Retinal pigment epithelial cell (primary cell): ENCODE data around the gene LRP3.
"Not testable (repeated sequence)": the region's sequence is repeated elsewhere in the genome, so short reads cannot be mapped to it uniquely, and the experiment has no call there.

Experiments
- DNase-seq: peaks from one replicate; pipeline ENCODE4 v3.0.0-alpha.2; 2010; ENCODE audit warnings: low read depth
- H3K4me3 ChIP-seq: 2 replicates; pipeline ENCODE4 v1.5.1; 2011; ENCODE audit warnings: mild to moderate bottlenecking, low read length, control low read depth, moderate library complexity
- TF ChIP-seq, protein P1 (sequence below): conservative IDR thresholded peaks from 2 replicates; pipeline ENCODE4 v1.5.1; 2011; ENCODE audit warnings: low read depth, low read length, control low read depth, inconsistent platforms

The LRP3 gene

DNA sequence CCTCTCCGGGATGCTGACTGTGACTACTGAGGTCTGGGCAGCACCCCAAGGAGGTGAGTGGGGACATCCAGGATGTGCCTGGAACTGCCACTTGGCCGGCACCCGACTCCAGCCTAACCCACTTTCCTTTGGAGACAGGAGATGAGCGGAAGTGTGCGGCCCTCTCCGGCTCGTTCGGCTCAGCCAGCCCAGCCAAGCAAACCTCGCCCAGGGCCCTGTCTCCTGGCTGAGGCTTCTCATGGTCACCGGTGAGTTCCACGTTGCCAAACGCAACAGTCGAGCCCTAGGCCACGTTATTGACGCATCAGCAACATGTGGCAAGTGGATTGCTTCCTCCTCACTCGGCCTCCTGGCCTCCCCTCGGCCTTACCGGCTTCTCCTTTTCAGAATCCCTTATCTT, 26.0 kb downstream of the LRP3 start:
- TF ChIP-seq, protein P1, sequence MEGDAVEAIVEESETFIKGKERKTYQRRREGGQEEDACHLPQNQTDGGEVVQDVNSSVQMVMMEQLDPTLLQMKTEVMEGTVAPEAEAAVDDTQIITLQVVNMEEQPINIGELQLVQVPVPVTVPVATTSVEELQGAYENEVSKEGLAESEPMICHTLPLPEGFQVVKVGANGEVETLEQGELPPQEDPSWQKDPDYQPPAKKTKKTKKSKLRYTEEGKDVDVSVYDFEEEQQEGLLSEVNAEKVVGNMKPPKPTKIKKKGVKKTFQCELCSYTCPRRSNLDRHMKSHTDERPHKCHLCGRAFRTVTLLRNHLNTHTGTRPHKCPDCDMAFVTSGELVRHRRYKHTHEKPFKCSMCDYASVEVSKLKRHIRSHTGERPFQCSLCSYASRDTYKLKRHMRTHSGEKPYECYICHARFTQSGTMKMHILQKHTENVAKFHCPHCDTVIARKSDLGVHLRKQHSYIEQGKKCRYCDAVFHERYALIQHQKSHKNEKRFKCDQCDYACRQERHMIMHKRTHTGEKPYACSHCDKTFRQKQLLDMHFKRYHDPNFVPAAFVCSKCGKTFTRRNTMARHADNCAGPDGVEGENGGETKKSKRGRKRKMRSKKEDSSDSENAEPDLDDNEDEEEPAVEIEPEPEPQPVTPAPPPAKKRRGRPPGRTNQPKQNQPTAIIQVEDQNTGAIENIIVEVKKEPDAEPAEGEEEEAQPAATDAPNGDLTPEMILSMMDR, result no peak
- no peak overlapping the region for H3K4me3 ChIP-seq

DNA sequence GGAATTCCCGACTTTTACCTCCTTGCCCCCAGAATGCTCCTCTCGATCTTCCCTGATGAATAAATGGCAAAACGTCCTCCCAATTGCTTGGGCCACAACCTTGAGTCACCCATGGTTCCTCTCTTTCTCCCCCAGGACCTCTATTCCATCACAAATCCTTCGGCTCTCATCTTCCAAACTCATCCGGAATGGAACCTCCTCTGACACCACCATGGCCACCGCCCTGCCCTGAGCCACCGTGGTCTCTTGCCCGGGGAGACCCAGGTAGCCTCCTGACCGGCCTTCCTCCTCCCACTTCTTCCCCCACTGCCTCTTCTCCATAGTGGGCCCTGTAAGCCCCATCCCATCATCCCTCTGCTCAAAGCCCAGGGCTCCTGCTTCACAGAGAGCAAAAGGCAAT, 26.6 kb downstream of the LRP3 start:
- no peak overlapping the region for H3K4me3 ChIP-seq
- TF ChIP-seq, protein P1, result no peak
- no peak for DNase-seq

More for the DNA sequence above, 26.0 kb downstream of the LRP3 start:
- no peak for DNase-seq

DNA sequence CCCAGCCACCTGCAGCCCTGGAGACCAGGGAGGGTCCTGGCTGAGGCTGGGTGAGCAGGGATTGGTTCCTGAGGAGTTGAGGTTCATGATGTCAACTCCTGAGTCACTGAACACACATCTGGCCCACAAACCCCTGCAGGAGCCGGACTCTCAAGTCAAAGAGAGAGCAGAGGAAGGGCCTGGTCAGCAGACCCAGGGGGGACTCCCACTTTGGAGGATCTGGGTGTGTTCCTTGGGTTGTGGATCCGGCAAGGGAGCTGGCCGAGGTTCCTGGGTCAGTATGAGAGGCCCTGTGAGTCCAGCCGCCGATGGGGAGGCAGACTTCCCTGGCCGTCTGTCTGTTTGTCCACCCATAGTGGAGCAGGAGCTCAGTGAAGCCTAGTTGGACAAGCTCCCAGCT, 27.5 kb downstream of the LRP3 start:
- DNase-seq, result no peak
- TF ChIP-seq, protein P1, result no peak
- H3K4me3 ChIP-seq, result no peak overlapping the region

DNA sequence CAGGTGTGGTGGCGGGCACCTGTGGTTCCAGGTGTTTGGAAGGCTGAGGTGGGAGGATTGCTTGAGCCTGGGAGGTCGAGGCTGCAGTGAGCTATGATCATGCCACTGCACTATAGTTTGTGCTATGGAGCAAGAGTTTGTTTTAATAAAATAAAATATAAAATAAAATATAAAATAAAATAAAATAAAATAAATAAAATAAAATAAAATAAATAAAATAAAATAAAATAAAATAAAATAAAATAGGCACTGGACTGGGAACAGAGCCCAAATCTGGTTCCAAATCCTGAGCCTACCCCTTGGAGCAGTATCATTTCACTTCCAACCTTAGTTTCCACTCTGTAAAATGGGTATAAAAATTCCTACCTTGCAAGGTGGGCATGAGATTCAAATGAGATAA, 28.1 kb downstream of the LRP3 start:
- not testable (repeated sequence) for H3K4me3 ChIP-seq, DNase-seq

DNA sequence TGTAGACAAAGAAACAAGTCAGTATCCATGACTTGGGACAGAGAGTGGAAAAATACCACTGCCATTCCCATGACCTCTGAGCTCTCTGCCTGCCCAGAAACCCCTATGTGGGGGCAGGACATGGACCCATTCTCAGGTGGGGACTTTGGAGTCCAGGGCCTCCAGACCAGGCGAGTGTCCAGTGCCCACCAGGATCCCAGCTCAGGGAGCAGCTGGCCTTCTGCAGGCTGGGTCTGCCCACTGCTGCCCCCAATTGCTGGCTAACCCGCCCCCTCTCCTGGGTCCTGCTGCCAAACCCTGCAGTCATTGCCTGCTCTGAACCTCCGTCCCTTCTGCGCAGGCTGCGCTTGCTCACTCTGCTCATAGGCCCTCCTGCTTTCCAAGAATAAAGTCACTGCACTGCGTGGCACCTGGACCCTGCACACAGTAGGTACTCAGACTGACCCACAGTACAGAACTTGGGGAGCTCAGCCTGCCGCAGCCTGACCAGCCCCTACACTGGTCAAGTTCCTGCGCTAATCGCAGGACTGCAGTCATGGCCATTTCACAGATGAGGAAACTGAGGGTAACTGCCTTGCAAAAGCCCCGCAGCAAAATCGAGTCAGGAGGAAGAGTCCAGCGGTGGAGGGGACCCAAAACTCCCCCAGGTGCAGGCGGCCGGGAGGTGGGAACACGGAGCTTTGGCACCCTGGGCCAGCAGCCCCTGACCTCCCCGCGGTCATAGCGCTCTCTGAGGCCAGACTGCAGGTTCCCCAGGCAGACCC, 30.7 kb downstream of the LRP3 start:
- TF ChIP-seq, protein P1, result no peak
- no peak for DNase-seq
- H3K4me3 ChIP-seq, result peak overlapping the region; percentile 8

DNA sequence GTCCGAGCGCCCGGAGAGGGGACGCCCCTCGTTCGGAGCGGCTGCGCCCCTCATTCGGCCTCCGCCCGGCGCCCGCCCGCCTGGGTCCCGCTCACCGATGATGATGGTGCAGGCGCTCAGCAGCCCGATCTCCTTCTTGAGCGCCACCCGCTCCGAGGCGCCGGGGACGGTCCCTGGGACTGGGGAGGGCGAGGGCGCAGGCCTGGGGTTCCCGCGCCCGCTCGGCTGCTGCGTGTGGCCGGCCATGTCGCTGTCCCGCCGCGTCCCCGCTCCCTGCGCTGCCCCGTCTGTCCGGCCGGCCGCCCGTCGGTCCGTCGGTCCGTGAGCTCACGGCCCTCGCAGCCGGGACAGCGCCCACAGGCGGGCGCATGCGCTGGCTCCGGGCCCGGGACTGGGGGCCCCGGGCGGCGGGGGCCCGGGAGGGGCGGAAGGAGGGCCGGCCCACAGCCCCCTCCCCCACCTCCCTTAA, 31.4 kb downstream of the LRP3 start, which contains the start of gene SLC7A10:
TSS of gene SLC7A10 (minus strand) at position 393 of the 469 bp plus-strand sequence. CDS start at position 246, 147 bp downstream.
- H3K4me3 ChIP-seq, result peak within 1 kb of the TSS; percentile 17
- TF ChIP-seq, protein P1, result no peak
- no peak for DNase-seq

DNA sequence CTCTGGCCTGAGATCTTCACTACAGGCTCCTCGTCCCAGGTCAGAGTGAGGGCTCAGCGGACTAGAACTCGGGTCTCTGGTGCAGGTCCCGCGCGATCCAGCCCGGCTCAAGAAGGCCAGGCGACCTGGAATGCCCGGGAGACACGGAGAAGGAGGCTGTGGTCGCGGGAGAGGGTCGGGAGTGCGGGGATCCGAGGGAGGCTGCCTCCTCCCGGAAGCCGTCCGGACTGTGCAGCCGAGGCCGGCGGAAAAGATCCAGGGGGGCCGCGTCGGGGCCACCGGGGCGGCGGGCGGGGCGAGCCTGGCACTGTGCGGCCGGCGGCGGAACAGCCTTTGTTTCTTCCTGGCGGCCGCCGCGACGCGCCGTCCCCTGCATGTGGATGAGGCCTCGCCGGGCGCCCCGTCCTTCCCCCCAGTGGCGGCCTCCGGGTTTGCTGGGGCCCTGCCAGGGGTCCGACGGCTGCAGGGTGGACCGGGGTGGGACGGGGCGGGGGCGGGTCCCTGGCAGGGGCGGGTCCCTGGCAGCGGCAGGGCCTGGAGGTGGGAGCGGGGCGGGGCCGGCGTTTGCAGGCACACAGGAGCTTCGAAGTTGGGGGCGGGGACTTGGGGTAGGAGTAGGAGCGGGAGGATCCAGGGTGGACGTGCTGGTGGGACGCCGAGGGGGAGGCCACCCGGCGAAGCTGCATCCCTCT, 32.6 kb downstream of the LRP3 start:
- DNase-seq, result peak; percentile 46
- TF ChIP-seq, protein P1, result no peak
- H3K4me3 ChIP-seq, result peak overlapping the region; percentile 17
